Cardiac fibroblast (primary cell): ENCODE measurements around the gene DNAH1.

Experiments
- DNase-seq, 2 donors: peaks; one replicate each; pipeline versions ENCODE4 v3.0.0 to v3.0.0-alpha.2; 2010; ENCODE audit warnings: low read depth in 2 of 2
- H3K4me3 ChIP-seq, 2 donors: replicated peaks in 1 of 2; 1 replicate in 1 of 2; 2 replicates in 1 of 2; pipeline ENCODE4 v1.5.1; 2011; ENCODE audit warnings: low read depth in 2 of 2, low read length in 2 of 2, mild to moderate bottlenecking in 2 of 2, moderate library complexity in 1 of 2
- CTCF ChIP-seq: IDR thresholded peaks from one replicate; pipeline ENCODE4 v1.5.1; 2011; ENCODE audit warnings: low read depth, mild to moderate bottlenecking, low read length, inconsistent platforms

Gene DNAH1

GRCh38 chr3:52432691-52433141 lies 116.6 kb downstream of the DNAH1 start:
- no peak for TF ChIP-seq CTCF
- no peak overlapping the region for H3K4me3 ChIP-seq
- no peak for DNase-seq

- no peak overlapping the region for H3K4me3 ChIP-seq
- no peak for TF ChIP-seq CTCF
- DNase-seq: no peak
Observed at GRCh38 chr3:52433328-52433995, 117.3 kb downstream of the DNAH1 start.

GRCh38 chr3:52433996-52434479 lies 117.9 kb downstream of the DNAH1 start:
- DNase-seq: no peak
- H3K4me3 ChIP-seq: no peak overlapping the region
- no peak for TF ChIP-seq CTCF

GRCh38 chr3:52434491-52435115 lies 118.5 kb downstream of the DNAH1 start:
- TF ChIP-seq CTCF: no peak
- DNase-seq: no peak
- no peak overlapping the region for H3K4me3 ChIP-seq

GRCh38 chr3:52435246-52436101 lies 119.4 kb downstream of the DNAH1 start:
- DNase-seq: no peak
- no peak for TF ChIP-seq CTCF
- no peak overlapping the region for H3K4me3 ChIP-seq

- no peak for TF ChIP-seq CTCF
- no peak overlapping the region for H3K4me3 ChIP-seq
- peak; percentile 68 to 88 for DNase-seq
Observed at GRCh38 chr3:52436500-52437149, 120.5 kb downstream of the DNAH1 start.
